HG03108 (cell line): ENCODE data around the gene PIK3AP1.
"Not testable (repeated sequence)": the region's sequence is repeated elsewhere in the genome, so short reads cannot be mapped to it uniquely, and the experiment has no call there.

Experiments
- ATAC-seq: cut with Tn5 transposase; IDR thresholded peaks from one replicate; pipeline ENCODE4 v1.9.1; 2021; ENCODE audit warnings: moderate library complexity; ENCODE audit not compliant: unreplicated experiment

The PIK3AP1 gene

DNA sequence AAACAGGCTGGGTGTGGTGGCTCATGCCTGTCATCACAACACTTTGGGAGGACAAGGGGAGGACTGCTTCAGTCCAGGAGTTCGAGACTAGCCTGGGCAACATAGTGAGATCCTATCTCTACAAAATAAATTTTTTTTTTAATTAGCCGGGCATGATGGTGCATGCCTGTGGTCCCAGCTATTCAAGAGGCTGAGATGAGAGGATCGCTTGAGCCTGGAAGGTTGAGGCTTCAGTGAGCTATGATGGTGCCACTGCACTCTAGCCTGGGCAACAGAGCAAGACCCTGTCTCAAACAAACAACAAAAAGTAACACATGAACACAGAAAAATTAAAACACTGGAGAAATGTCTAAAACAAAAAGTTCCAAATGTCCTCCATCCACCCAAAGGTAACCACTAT is 22.9 kb downstream of the PIK3AP1 start:
- ATAC-seq: no peak

DNA sequence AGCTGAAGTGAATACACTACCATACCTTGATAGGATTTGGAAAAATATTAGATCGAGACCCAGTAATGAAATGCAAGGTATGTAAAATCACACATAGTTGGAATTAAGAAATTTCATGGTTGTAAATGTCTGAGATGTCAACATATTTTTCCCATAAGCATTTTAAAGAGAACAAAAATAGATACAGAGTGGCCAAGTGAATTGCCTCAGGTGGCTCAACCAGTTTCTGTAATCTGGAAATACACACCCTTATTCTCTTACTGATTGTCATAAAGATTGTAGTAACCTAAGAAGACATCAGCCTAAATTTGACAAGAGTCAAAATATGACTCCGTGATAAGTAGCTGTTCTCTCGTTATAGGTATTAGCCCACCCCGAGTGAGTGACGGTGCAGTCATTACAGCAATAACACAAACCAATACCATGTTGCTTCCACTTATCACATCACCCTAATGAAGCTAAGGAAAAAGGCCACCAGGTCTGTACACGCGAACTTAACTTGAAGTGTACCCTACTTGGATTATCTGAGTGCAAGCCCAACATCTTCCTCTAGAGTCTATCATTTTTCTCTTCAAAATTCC is 23.4 kb downstream of the PIK3AP1 start:
- no peak for ATAC-seq

DNA sequence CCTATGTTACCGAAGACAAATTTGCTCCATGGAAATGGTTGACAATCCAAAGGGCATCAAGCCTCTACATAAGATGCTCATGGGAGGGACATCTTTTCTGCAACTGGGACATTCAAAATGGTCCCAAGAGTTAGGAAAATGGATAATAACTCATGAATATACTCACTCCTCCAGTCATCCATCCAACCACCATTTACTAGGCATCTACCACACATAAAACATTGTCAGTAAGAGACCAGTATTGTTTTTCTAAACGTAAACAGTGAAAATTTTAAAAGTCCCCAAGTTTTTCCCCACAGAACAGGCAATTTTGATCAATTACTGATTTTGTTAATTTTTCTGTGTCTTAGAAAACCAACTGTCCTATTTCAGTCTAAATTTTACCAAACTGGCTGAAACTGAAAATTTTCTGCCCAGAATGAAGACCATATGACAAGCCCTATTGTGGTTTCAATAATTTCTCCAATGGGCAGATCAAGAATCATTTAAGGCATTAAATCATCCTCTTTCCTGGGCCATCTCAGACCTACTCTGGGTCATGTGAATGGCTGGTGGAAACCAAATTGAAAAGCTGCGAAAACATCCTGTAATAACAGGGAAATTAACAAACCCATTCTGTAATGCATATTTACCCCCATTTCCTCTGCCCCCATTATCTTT is 24.2 kb downstream of the PIK3AP1 start:
- ATAC-seq: no peak

DNA sequence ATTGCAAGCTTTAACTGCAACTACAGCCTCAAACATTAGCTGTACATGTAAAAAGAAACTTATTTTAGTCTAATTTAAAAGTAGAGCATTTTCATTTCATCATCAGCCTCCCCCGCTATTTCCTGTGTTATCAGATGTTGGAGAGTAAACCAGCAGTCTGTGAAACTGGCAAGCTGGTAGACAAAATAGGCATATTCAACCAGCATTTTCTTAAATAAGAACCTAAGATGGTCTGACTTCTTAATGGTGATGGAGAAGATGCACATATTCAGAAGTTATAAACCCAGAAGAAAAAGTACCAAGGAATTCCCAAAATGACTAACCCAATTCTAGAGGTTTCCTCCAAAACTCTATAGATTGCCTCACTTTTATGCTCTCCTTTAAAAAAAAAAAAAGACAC is 24.9 kb downstream of the PIK3AP1 start:
- ATAC-seq: no peak

DNA sequence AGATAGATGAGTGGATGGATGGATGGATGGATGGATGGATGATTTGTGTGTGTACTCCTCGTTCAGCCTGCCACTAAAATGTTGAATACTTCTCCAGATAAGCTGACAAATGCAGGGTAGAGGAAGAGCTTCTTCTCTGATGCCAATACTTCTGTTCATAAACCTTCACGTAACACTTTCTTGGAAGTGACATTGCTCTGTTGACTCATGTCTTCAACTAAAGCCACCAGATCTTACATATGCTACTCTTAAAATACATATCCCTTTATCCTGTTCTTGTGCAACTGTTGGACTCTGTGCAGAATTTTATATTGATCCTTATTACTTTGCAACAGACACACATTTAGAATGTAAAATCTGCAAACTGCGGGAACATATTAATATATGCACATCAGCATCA is 26.9 kb downstream of the PIK3AP1 start:
- ATAC-seq: no peak

- no peak for ATAC-seq
Measured at GRCh38 chr10:96692427-96692826, 27.9 kb downstream of the PIK3AP1 start.

- ATAC-seq: no peak
Measured at GRCh38 chr10:96691761-96692160, 28.6 kb downstream of the PIK3AP1 start.

- no peak for ATAC-seq
Measured at GRCh38 chr10:96690755-96691730, 29.3 kb downstream of the PIK3AP1 start.

GRCh38 chr10:96688789-96689188 is 31.5 kb downstream of the PIK3AP1 start:
- ATAC-seq: no peak

GRCh38 chr10:96687317-96688012 is 32.8 kb downstream of the PIK3AP1 start:
- ATAC-seq: no peak

GRCh38 chr10:96686514-96686913 is 33.8 kb downstream of the PIK3AP1 start:
- ATAC-seq: no peak

DNA sequence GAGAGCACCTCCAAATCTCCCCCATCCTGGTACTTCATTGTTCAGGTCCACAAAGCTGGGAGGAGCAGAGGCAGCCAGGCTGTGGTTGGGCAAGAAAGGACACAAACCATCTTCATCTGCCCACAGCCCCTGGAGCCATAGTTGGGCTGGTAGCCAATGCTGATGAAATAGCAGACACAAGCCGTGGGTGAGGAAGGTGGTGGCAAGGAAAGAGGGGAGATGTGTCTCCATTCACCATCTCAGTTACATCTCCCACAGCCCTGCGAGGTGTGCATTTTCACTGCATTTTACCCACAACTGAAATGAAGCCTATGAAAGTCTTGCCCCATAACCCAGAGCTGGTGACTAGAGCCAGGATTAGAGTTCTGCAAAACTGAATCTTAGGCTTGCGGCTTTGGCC is 35.0 kb downstream of the PIK3AP1 start:
- no peak for ATAC-seq

GRCh38 chr10:96684826-96685225 is 35.5 kb downstream of the PIK3AP1 start:
- no peak for ATAC-seq

DNA sequence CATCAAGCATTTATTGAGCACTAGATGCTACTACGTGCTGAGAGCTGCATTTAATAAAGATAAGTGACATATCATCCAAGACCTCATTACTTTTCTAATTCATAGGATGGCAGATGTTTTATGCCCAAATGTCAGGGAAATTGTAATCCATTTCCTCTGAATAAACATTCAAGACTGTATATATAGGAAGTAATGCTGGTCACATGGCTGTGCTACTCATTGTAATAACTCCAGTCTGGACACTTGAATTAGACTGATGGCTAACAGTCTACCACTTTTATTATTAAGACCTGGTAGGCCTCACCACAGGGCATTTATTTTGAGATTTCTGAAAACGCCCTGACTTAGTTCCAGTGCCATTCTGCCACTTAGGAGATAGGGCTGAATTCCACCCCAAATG is 36.6 kb downstream of the PIK3AP1 start:
- no peak for ATAC-seq

DNA sequence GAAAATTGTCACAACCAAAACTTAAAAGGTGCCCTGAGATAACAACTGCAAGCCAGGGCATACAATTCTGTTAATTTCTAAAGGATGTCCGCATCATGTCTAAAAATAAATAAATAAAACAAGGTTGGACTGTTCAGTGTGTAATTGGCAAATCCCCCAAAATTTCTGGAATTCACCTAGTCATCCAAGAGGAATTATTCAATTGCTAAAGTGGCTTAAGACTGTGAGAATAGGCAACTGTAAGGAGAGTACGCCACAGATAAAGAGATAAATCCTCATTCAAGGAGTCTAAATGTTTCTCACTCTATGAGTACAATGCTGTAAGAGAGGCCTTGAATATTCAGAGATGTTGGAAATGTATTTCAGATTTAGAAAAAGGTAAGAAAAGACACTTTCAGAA is 37.2 kb downstream of the PIK3AP1 start:
- ATAC-seq: no peak

- ATAC-seq: no peak
Measured at GRCh38 chr10:96681524-96681923, 38.8 kb downstream of the PIK3AP1 start.

- not testable (repeated sequence) for ATAC-seq
Measured at GRCh38 chr10:96680463-96680862, 39.9 kb downstream of the PIK3AP1 start.

GRCh38 chr10:96678725-96679124 is 41.6 kb downstream of the PIK3AP1 start:
- no peak for ATAC-seq

DNA sequence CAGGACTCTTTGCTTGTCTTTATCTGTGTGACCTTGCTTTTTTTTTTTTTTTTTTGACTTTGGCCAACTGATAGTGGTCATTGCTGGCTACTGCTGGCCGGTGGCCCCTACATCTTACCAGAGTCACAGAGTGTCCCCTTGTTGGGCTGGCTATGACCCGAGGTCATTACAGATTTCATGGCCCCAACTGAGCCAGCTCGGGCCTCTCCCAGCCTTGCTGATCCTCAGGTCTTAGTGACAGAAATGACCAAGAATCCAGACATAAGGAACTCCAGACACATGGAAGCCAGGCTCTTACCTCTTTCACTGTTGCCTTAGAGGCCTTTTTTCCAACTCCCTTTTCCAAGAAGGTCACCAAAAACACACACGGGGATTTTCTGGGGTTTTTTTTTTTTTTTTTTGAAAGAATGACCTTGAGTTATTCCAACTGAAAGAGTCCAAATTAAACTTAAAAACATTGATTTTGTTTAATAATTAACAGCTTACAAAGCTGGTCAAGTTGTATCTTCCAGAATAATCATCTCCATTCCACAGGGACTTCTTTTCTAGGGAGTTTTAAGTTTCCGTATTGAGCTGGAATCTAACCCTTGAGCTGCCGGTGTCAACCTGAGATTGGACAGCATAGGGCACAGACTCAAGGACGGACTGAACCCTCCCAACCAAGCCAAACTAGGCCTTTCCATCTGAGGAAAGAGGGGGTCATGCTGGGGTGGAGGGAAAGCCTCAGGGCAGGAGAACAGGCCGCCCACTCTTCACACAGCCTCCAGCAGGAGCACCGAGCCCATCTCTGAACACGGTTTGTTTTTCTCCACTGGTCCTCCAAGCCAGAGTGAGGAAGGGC is 43.8 kb downstream of the PIK3AP1 start:
- no peak for ATAC-seq

DNA sequence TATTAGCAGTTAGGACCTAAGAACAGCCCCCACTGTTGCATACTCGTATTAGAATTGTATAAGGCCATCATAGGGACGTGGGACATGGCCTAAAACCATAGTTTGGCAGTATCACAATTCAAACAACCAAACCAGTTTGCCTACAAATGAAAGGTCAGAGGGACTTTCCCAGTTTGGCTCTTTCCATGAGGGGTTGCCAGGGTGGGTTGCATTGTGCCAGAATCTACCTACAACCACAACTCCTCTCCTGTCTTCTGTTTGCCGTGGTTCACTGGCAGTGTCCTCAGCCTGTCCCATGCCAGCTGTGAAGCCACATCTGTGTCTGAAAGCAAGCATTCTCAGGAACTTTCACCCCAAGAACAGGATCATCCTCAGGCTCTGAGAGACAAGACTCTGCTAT is 44.5 kb downstream of the PIK3AP1 start:
- ATAC-seq: no peak
